ENCODE data around the gene NPAS3. TPM values are rescaled to one million over a fixed set of nuclear protein-coding genes. Genes with fewer than 3 reads are reported as not detected.

NPAS3 gene
- total RNA-seq, 1 experiment from 2014 or later = not detected

GRCh38 chr14:33062476-33062875 lies 123.8 kb downstream of the NPAS3 start:
- POLR2A ChIA-PET = no interaction called here

GRCh38 chr14:33062881-33063280 lies 124.2 kb downstream of the NPAS3 start:
- TF ChIP-seq ELF1 (IDR thresholded peaks at IDR 0.05; ENCODE audit: borderline replicate concordance, low read depth) (no peak), ZNF274 (IDR thresholded peaks at IDR 0.05; ENCODE audit: low read depth, low read length) (no peak)
- DNase-seq (ENCODE audit: low read depth, low spot score) = no peak
- Histone ChIP-seq H3K4me2 (ENCODE audit: low read length) (no peak overlapping the region), H3K79me2 (ENCODE audit: insufficient read depth, low read length) (no peaks in the 10 kb centered on the region), H4K20me1 (ENCODE audit: insufficient read depth) (no peaks in the 10 kb centered on the region), H3K9me3 (ENCODE audit: control insufficient read depth in 1 of 2, insufficient read depth in 1 of 2, low read depth in 1 of 2, low read length in 2 of 2) (no peaks in the 10 kb centered on the region; a peak in 1 of 4 replicates), H3K4me3 (replicated peaks in 1 of 2; ENCODE audit: low read depth in 1 of 2, low read length in 2 of 2) (no peak overlapping the region), H3K4me1 (ENCODE audit: control insufficient read depth in 1 of 2, insufficient read depth in 2 of 2, low read length in 2 of 2) (no peaks in the 10 kb centered on the region), H2AFZ (ENCODE audit: low read depth, low read length, poor library complexity, severe bottlenecking) (no peak overlapping the region), H3K9ac (ENCODE audit: low read length) (no peak overlapping the region), H3K27me3 (ENCODE audit: insufficient read depth, low read length) (no peaks in the 10 kb centered on the region), H3K36me3 (ENCODE audit: control insufficient read depth in 1 of 2, insufficient read depth in 2 of 2, low read length in 2 of 2) (no peaks in the 10 kb centered on the region), H3K27ac (ENCODE audit: low read depth, low read length) (no peak overlapping the region), H3K9me2 (ENCODE audit: insufficient read depth) (no peaks in the 10 kb centered on the region)
- RAD21 ChIA-PET (ENCODE audit: low non-redundant PET in 1 of 2, low total read pairs in 2 of 2, uncharacterized antibody in 2 of 2, unreplicated experiment in 2 of 2) = no interaction called here
- CTCF ChIA-PET = no interaction called here
- intact Hi-C loops (cut with micrococcal nuclease) = no loop called here
- no peak for ATAC-seq
- POLR2A ChIA-PET = no interaction called here
- BruUV-seq (replicated peaks) = no TSS peak

More at GRCh38 chr14:33062476-33062875, 123.8 kb downstream of the NPAS3 start:
- DNase-seq (ENCODE audit: low read depth, low spot score) (no peak), ATAC-seq (no peak)
- Histone ChIP-seq H2AFZ (ENCODE audit: low read depth, low read length, poor library complexity, severe bottlenecking) (no peak overlapping the region), H3K79me2 (ENCODE audit: insufficient read depth, low read length) (no peaks in the 10 kb centered on the region), H3K9me2 (ENCODE audit: insufficient read depth) (no peaks in the 10 kb centered on the region), H3K4me1 (ENCODE audit: control insufficient read depth in 1 of 2, insufficient read depth in 2 of 2, low read length in 2 of 2) (no peaks in the 10 kb centered on the region), H3K27me3 (ENCODE audit: insufficient read depth, low read length) (no peaks in the 10 kb centered on the region), H3K4me2 (ENCODE audit: low read length) (no peak overlapping the region), H3K9ac (ENCODE audit: low read length) (no peak overlapping the region), H3K27ac (ENCODE audit: low read depth, low read length) (no peak overlapping the region), H4K20me1 (ENCODE audit: insufficient read depth) (no peaks in the 10 kb centered on the region), H3K36me3 (ENCODE audit: control insufficient read depth in 1 of 2, insufficient read depth in 2 of 2, low read length in 2 of 2) (no peaks in the 10 kb centered on the region), H3K9me3 (ENCODE audit: control insufficient read depth in 1 of 2, insufficient read depth in 1 of 2, low read depth in 1 of 2, low read length in 2 of 2) (no peaks in the 10 kb centered on the region; a peak in 1 of 4 replicates), H3K4me3 (replicated peaks in 1 of 2; ENCODE audit: low read depth in 1 of 2, low read length in 2 of 2) (no peak overlapping the region)
- ChIA-PET CTCF (no interaction called here), RAD21 (ENCODE audit: low non-redundant PET in 1 of 2, low total read pairs in 2 of 2, uncharacterized antibody in 2 of 2, unreplicated experiment in 2 of 2) (no interaction called here)
- intact Hi-C loops (cut with micrococcal nuclease) = no loop called here
- BruUV-seq (replicated peaks) = no TSS peak
- no peak for TF ChIP-seq JUND (IDR thresholded peaks at IDR 0.05)

- Histone ChIP-seq H3K4me2 (ENCODE audit: low read length) (no peak overlapping the region), H3K79me2 (ENCODE audit: insufficient read depth, low read length) (no peaks in the 10 kb centered on the region), H3K4me3 (replicated peaks in 1 of 2; ENCODE audit: low read depth in 1 of 2, low read length in 2 of 2) (no peak overlapping the region), H3K9me2 (ENCODE audit: insufficient read depth) (no peaks in the 10 kb centered on the region), H3K9ac (ENCODE audit: low read length) (no peak overlapping the region), H3K27me3 (ENCODE audit: insufficient read depth, low read length) (no peaks in the 10 kb centered on the region), H3K27ac (ENCODE audit: low read depth, low read length) (no peak overlapping the region), H3K36me3 (ENCODE audit: control insufficient read depth in 1 of 2, insufficient read depth in 2 of 2, low read length in 2 of 2) (no peaks in the 10 kb centered on the region), H3K4me1 (ENCODE audit: control insufficient read depth in 1 of 2, insufficient read depth in 2 of 2, low read length in 2 of 2) (no peaks in the 10 kb centered on the region), H2AFZ (ENCODE audit: low read depth, low read length, poor library complexity, severe bottlenecking) (no peak overlapping the region), H4K20me1 (ENCODE audit: insufficient read depth) (no peaks in the 10 kb centered on the region), H3K9me3 (ENCODE audit: control insufficient read depth in 1 of 2, insufficient read depth in 1 of 2, low read depth in 1 of 2, low read length in 2 of 2) (no peaks in the 10 kb centered on the region; a peak in 1 of 4 replicates)
- DNase-seq (ENCODE audit: low read depth, low spot score) (no peak), ATAC-seq (no peak)
- ChIA-PET CTCF (no interaction called here), RAD21 (ENCODE audit: low non-redundant PET in 1 of 2, low total read pairs in 2 of 2, uncharacterized antibody in 2 of 2, unreplicated experiment in 2 of 2) (no interaction called here), POLR2A (no interaction called here)
- TF ChIP-seq MAX (IDR thresholded peaks at IDR 0.05) (no peak), CTCF (IDR thresholded peaks at IDR 0.05 in 2 of 3, conservative IDR thresholded peaks at IDR 0.05 in 1 of 3; ENCODE audit: borderline replicate concordance in 1 of 3, insufficient read depth in 1 of 3, low read depth in 2 of 3, low read length in 2 of 3) (no peak), SIN3A (IDR thresholded peaks at IDR 0.05; ENCODE audit: low read depth) (no peak), SRF (IDR thresholded peaks at IDR 0.05; ENCODE audit: low read depth) (no peak), POLR2AphosphoS5 (IDR thresholded peaks at IDR 0.05; ENCODE audit: low read depth, low read length) (no peak), TCF7L2 (IDR thresholded peaks at IDR 0.05; ENCODE audit: borderline replicate concordance, extremely low read depth, insufficient read depth, insufficient read length) (no peak)
- intact Hi-C loops (cut with micrococcal nuclease) = no loop called here
- no TSS peak for BruUV-seq (replicated peaks)
These were observed 124.8 kb downstream of the NPAS3 start for GRCh38 chr14:33063521-33063920.
